GM19397 (cell line): ENCODE results near the gene TTLL12.

Source experiments
- ATAC-seq: cut with Tn5 transposase; IDR thresholded peaks from one replicate; pipeline ENCODE4 v1.9.1; 2021; ENCODE audit warnings: mild to moderate bottlenecking, moderate library complexity; ENCODE audit not compliant: unreplicated experiment

TTLL12 gene

GRCh38 chr22:43216738-43217137 lies 29.8 kb upstream of the TTLL12 start:
- ATAC-seq = no peak

- ATAC-seq = no peak
These were observed 27.0 kb upstream of the TTLL12 start for GRCh38 chr22:43213962-43214361.

GRCh38 chr22:43213051-43213450 lies 26.1 kb upstream of the TTLL12 start:
- no peak for ATAC-seq

GRCh38 chr22:43212434-43212952 lies 25.6 kb upstream of the TTLL12 start:
- no peak for ATAC-seq

GRCh38 chr22:43211941-43212433 lies 25.1 kb upstream of the TTLL12 start:
- ATAC-seq = no peak

- ATAC-seq = no peak
These were observed 23.9 kb upstream of the TTLL12 start for GRCh38 chr22:43210631-43211515.

- no peak for ATAC-seq
These were observed 23.0 kb upstream of the TTLL12 start for GRCh38 chr22:43209971-43210370.

GRCh38 chr22:43209523-43209890 lies 22.6 kb upstream of the TTLL12 start:
- no peak for ATAC-seq

GRCh38 chr22:43208703-43209522 lies 22.0 kb upstream of the TTLL12 start:
- ATAC-seq = no peak

- ATAC-seq = no peak
These were observed 21.1 kb upstream of the TTLL12 start for GRCh38 chr22:43207849-43208702.

GRCh38 chr22:43207386-43207785 lies 20.5 kb upstream of the TTLL12 start:
- no peak for ATAC-seq

- ATAC-seq = no peak
These were observed 19.7 kb upstream of the TTLL12 start for GRCh38 chr22:43206509-43207161.

GRCh38 chr22:43205748-43206508 lies 19.0 kb upstream of the TTLL12 start:
- no peak for ATAC-seq

GRCh38 chr22:43205261-43205691 lies 18.3 kb upstream of the TTLL12 start:
- ATAC-seq = no peak

GRCh38 chr22:43203471-43203981 lies 16.6 kb upstream of the TTLL12 start:
- ATAC-seq = no peak

GRCh38 chr22:43202756-43203410 lies 15.9 kb upstream of the TTLL12 start:
- ATAC-seq = no peak

- ATAC-seq = no peak
These were observed 15.4 kb upstream of the TTLL12 start for GRCh38 chr22:43202326-43202725.

GRCh38 chr22:43201486-43202219 lies 14.7 kb upstream of the TTLL12 start:
- ATAC-seq = no peak
